IPS-20b (cell line): ENCODE measurements around the gene LOXHD1.

ENCODE experiments used
- H3K27ac ChIP-seq: one replicate; pipeline ENCODE4 v1.5.1; 2013; ENCODE audit warnings: low read length
- H3K27me3 ChIP-seq: 2 replicates; pipeline ENCODE4 v1.6.1; 2013; ENCODE audit warnings: mild to moderate bottlenecking, low read length, inconsistent platforms; ENCODE audit not compliant: insufficient read depth
- H3K36me3 ChIP-seq: 2 replicates; pipeline ENCODE4 v1.6.1; 2013; ENCODE audit warnings: low read depth, mild to moderate bottlenecking, inconsistent platforms, low read length, moderate library complexity; ENCODE audit not compliant: insufficient read depth
- H3K4me1 ChIP-seq: 2 replicates; pipeline ENCODE4 v1.6.1; 2013; ENCODE audit warnings: mild to moderate bottlenecking, control low read depth, inconsistent platforms, low read length, moderate library complexity; ENCODE audit not compliant: insufficient read depth
- H3K4me3 ChIP-seq: 2 replicates; pipeline ENCODE4 v1.5.1; 2013; ENCODE audit warnings: mild to moderate bottlenecking, low read length, inconsistent platforms
- H3K9ac ChIP-seq: 2 replicates; pipeline ENCODE4 v1.6.1; 2013; ENCODE audit warnings: low read depth, mild to moderate bottlenecking, inconsistent platforms, low read length, moderate library complexity
- H3K9me3 ChIP-seq: 2 replicates; pipeline ENCODE4 v1.6.1; 2013; ENCODE audit warnings: mild to moderate bottlenecking, low read depth, low read length, inconsistent platforms; ENCODE audit not compliant: insufficient read depth

Gene LOXHD1

DNA sequence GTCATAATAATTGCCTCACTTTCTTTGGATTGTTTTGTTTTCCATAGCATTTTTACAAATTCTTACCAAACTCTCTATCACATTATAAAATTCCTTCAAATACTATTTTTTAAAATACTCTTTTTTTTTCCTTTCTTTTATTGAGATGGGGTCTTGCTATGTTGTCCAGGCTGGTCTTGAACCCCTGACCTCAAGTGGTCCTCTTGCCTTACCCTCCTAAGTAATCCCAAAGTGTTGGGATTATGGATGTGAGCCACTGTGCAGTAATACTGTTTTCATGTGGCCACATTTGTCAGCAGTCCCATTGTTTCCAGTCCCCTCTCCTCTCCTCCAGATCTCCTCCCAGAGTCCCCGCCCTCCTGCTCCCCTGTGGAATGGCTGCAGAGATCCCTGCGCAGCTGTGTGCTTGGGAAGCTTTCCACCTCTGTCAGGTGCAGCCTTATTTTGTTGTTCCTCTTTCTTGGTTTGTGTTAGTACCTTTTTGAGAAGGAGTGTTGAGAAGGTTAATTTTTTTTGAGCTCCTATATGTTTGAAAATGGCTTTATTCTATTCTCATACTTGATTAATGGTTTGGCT lies 227.3 kb downstream of the LOXHD1 start:
- H3K4me3 ChIP-seq = no peak overlapping the region
- no peak overlapping the region for H3K27ac ChIP-seq

GRCh38 chr18:46429130-46429529 lies 227.9 kb downstream of the LOXHD1 start:
- Histone ChIP-seq H3K4me3 (no peak overlapping the region), H3K27ac (no peak overlapping the region), H3K9me3 (no peaks in the 10 kb centered on the region)

More for the DNA sequence above, 227.3 kb downstream of the LOXHD1 start:
- H3K9ac ChIP-seq = no peak overlapping the region
- no peaks in the 10 kb centered on the region for H3K9me3 ChIP-seq
- no peaks in the 10 kb centered on the region for H3K36me3 ChIP-seq
- no peaks in the 10 kb centered on the region for H3K27me3 ChIP-seq
- peaks cover 15% of the 10 kb centered on the region; the same call in 1 of the 2 replicates for H3K4me1 ChIP-seq

DNA sequence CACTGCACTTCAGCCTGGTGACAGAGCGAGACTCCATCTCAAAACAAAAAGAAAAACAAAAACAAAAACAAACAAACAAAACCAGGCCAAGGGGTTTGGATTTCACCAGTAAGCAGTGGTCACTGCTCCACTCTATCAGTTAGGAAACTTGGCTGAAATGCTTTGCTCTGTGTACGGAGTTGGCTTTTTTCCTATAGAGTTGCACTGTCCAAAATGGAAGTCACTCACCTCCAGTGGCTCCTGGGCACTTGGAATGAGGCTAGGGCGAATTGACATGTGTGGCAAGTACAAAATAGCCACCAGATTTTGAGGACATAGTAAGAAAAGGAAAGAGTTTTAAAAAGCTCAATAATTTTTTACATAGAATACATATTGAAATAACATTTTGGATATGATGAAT lies 228.7 kb downstream of the LOXHD1 start:
- H3K9me3 ChIP-seq = no peaks in the 10 kb centered on the region
- no peaks in the 10 kb centered on the region for H3K36me3 ChIP-seq
- no peak overlapping the region for H3K27ac ChIP-seq
- no peak overlapping the region for H3K4me3 ChIP-seq
- no peak overlapping the region for H3K9ac ChIP-seq
- no peaks in the 10 kb centered on the region for H3K27me3 ChIP-seq
- H3K4me1 ChIP-seq = peaks cover 17% of the 10 kb centered on the region

More at GRCh38 chr18:46429130-46429529, 227.9 kb downstream of the LOXHD1 start:
- no peaks in the 10 kb centered on the region for H3K27me3 ChIP-seq
- H3K4me1 ChIP-seq = peaks cover 19% of the 10 kb centered on the region
- H3K36me3 ChIP-seq = no peaks in the 10 kb centered on the region
- H3K9ac ChIP-seq = no peak overlapping the region

GRCh38 chr18:46427216-46427995 lies 229.6 kb downstream of the LOXHD1 start:
- H3K4me3 ChIP-seq = no peak overlapping the region
- no peaks in the 10 kb centered on the region for H3K36me3 ChIP-seq
- no peak overlapping the region for H3K9ac ChIP-seq
- no peaks in the 10 kb centered on the region for H3K9me3 ChIP-seq
- H3K27ac ChIP-seq = no peak overlapping the region
- no peaks in the 10 kb centered on the region for H3K27me3 ChIP-seq
- H3K4me1 ChIP-seq = peaks cover 17% of the 10 kb centered on the region
